Epithelial cell of prostate (primary cell): ENCODE results near the gene DMRT2.

ENCODE experiments used
- DNase-seq: peaks from one replicate; pipeline ENCODE4 v3.0.0-alpha.2; 2011; ENCODE audit warnings: low read depth, low spot score
- H3K27ac ChIP-seq: fragments of 450-650 bp; 2 replicates; pipeline ENCODE4 v1.5.1; 2017; ENCODE audit warnings: mild to moderate bottlenecking

DMRT2 gene

GRCh38 chr9:1085086-1085485 lies 34.9 kb downstream of the DMRT2 start:
- H3K27ac ChIP-seq, result no peak overlapping the region
- DNase-seq, result no peak

- DNase-seq, result no peak
- no peak overlapping the region for H3K27ac ChIP-seq
Observed at GRCh38 chr9:1086517-1086916, 36.4 kb downstream of the DMRT2 start.

- DNase-seq, result no peak
- no peak overlapping the region for H3K27ac ChIP-seq
Observed at GRCh38 chr9:1087120-1087881, 37.1 kb downstream of the DMRT2 start.

GRCh38 chr9:1094749-1095148 lies 44.6 kb downstream of the DMRT2 start:
- DNase-seq, result peak; percentile 81
- H3K27ac ChIP-seq, result peak overlapping the region; percentile 38

- peak overlapping the region; percentile 17 for H3K27ac ChIP-seq
- no peak for DNase-seq
Observed at GRCh38 chr9:1096155-1096964, 46.2 kb downstream of the DMRT2 start.

GRCh38 chr9:1098551-1098950 lies 48.4 kb downstream of the DMRT2 start:
- DNase-seq, result no peak
- H3K27ac ChIP-seq, result no peak overlapping the region

- no peak overlapping the region for H3K27ac ChIP-seq
- no peak for DNase-seq
Observed at GRCh38 chr9:1100201-1100600, 50.0 kb downstream of the DMRT2 start.

- no peak overlapping the region for H3K27ac ChIP-seq
- DNase-seq, result no peak
Observed at GRCh38 chr9:1100945-1101344, 50.8 kb downstream of the DMRT2 start.

GRCh38 chr9:1101846-1102641 lies 51.9 kb downstream of the DMRT2 start:
- DNase-seq, result no peak
- H3K27ac ChIP-seq, result no peak overlapping the region

- no peak overlapping the region for H3K27ac ChIP-seq
- no peak for DNase-seq
Observed at GRCh38 chr9:1102642-1102970, 52.4 kb downstream of the DMRT2 start.
